Measurements from ENCODE around the gene STOX1.
"Not testable (repeated sequence)": the region's sequence is repeated elsewhere in the genome, so short reads cannot be mapped to it uniquely, and the experiment has no call there.

Gene STOX1

GRCh38 chr10:68826764-68827591 lies at the start of gene STOX1:
Gene STOX1, plus strand, starts transcription at chr10:68827531. Its CDS starts 93 bp downstream, at chr10:68827624.
- DNase-seq, result peak; percentile 6 to 17 (median 10)

- no peak for DNase-seq
Observed at GRCh38 chr10:68781613-68782574, 45.4 kb upstream of the STOX1 start.

GRCh38 chr10:68784476-68784875 lies 42.9 kb upstream of the STOX1 start:
- DNase-seq, result no peak

GRCh38 chr10:68787813-68788212 lies 39.5 kb upstream of the STOX1 start:
- DNase-seq, result no peak

GRCh38 chr10:68790476-68790875 lies 36.9 kb upstream of the STOX1 start:
- DNase-seq, result no peak

GRCh38 chr10:68792115-68792514 lies 35.2 kb upstream of the STOX1 start:
- DNase-seq, result no peak

GRCh38 chr10:68795886-68796532 lies 31.3 kb upstream of the STOX1 start:
- DNase-seq, result no peak

- no peak for DNase-seq
Observed at GRCh38 chr10:68796605-68797004, 30.7 kb upstream of the STOX1 start.

GRCh38 chr10:68800211-68800610 lies 27.1 kb upstream of the STOX1 start:
- no peak for DNase-seq

- no peak for DNase-seq
Observed at GRCh38 chr10:68804692-68805091, 22.6 kb upstream of the STOX1 start.

GRCh38 chr10:68810830-68811229 lies 16.5 kb upstream of the STOX1 start:
- DNase-seq, result not testable (repeated sequence)

GRCh38 chr10:68811314-68812009 lies 15.9 kb upstream of the STOX1 start:
- no peak for DNase-seq

- no peak for DNase-seq
Observed at GRCh38 chr10:68812420-68812819, 14.9 kb upstream of the STOX1 start.

GRCh38 chr10:68813559-68813958 lies 13.8 kb upstream of the STOX1 start:
- no peak for DNase-seq

- DNase-seq, result no peak
Observed at GRCh38 chr10:68816796-68817412, 10.4 kb upstream of the STOX1 start.

- DNase-seq, result not testable (repeated sequence)
Observed at GRCh38 chr10:68820359-68820758, 7.0 kb upstream of the STOX1 start.

GRCh38 chr10:68822626-68823025 lies 4.7 kb upstream of the STOX1 start:
- DNase-seq, result not testable (repeated sequence)

GRCh38 chr10:68827592-68827959 lies 245 bp downstream of the STOX1 start:
- not testable (repeated sequence) for DNase-seq

- DNase-seq, result not testable (repeated sequence)
Observed at GRCh38 chr10:68828083-68828601, 811 bp downstream of the STOX1 start.

GRCh38 chr10:68828833-68829232 lies 1.5 kb downstream of the STOX1 start:
- DNase-seq, result no peak

GRCh38 chr10:68829521-68829920 lies 2.2 kb downstream of the STOX1 start:
- DNase-seq, result no peak

- DNase-seq, result no peak
Observed at GRCh38 chr10:68829952-68830351, 2.6 kb downstream of the STOX1 start.

Data from activated CD4-positive, CD25-positive, alpha-beta regulatory T cell (primary cell).